Stimulated activated CD8-positive, alpha-beta memory T cell treated with anti-CD3 and anti-CD28 coated beads, Interleukin-2, amount 100 ng/mL, for 1 hour (primary cell): ENCODE results near the gene TAS2R19.
"Not testable (repeated sequence)": the region's sequence is repeated elsewhere in the genome, so short reads cannot be mapped to it uniquely, and the experiment has no call there.

Experiments
- DNase-seq, 2 donors: peaks; one replicate each; pipeline ENCODE4 v3.0.0-alpha.2; 2020; ENCODE audit warnings: low read depth in 2 of 2

Gene TAS2R19

GRCh38 chr12:11022520-11022919 is at the start of gene TAS2R19:
Gene TAS2R19 (minus strand): TSS chr12:11022620. CDS start chr12:11022571, 49 bp downstream.
- DNase-seq = no peak

GRCh38 chr12:11071414-11071813 is 49.0 kb upstream of the TAS2R19 start:
- no peak for DNase-seq

GRCh38 chr12:11070999-11071398 is 48.6 kb upstream of the TAS2R19 start:
- DNase-seq = no peak

GRCh38 chr12:11069854-11070365 is 47.5 kb upstream of the TAS2R19 start:
- DNase-seq = no peak

- no peak for DNase-seq
Measured at GRCh38 chr12:11067514-11067913, 45.1 kb upstream of the TAS2R19 start.

- not testable (repeated sequence) for DNase-seq
Measured at GRCh38 chr12:11062194-11062593, 39.8 kb upstream of the TAS2R19 start, which contains the start of gene TAS2R46. Gene TAS2R46 (minus strand): TSS chr12:11062294. CDS start chr12:11062294, 0 bp downstream.

GRCh38 chr12:11059784-11060183 is 37.4 kb upstream of the TAS2R19 start:
- no peak for DNase-seq

- DNase-seq = no peak
Measured at GRCh38 chr12:11059041-11059440, 36.6 kb upstream of the TAS2R19 start.

- no peak for DNase-seq
Measured at GRCh38 chr12:11055306-11055705, 32.9 kb upstream of the TAS2R19 start.

GRCh38 chr12:11049806-11050531 is 27.5 kb upstream of the TAS2R19 start:
- not testable (repeated sequence) for DNase-seq

GRCh38 chr12:11041366-11041765 is 18.9 kb upstream of the TAS2R19 start:
- not testable (repeated sequence) for DNase-seq

- no peak for DNase-seq
Measured at GRCh38 chr12:11040162-11040561, 17.7 kb upstream of the TAS2R19 start.

GRCh38 chr12:11039171-11039570 is 16.8 kb upstream of the TAS2R19 start:
- no peak for DNase-seq

GRCh38 chr12:11033959-11034358 is 11.5 kb upstream of the TAS2R19 start:
- DNase-seq = not testable (repeated sequence)

GRCh38 chr12:11031307-11031706 is 8.9 kb upstream of the TAS2R19 start, which contains the start of gene TAS2R31:
Gene TAS2R31 (minus strand): TSS chr12:11031407. CDS start chr12:11031335, 72 bp downstream.
- no peak for DNase-seq

GRCh38 chr12:11026118-11026517 is 3.7 kb upstream of the TAS2R19 start:
- no peak for DNase-seq

GRCh38 chr12:11023387-11023786 is 967 bp upstream of the TAS2R19 start:
- DNase-seq = no peak

- DNase-seq = no peak
Measured at GRCh38 chr12:11016937-11017336, 5.5 kb downstream of the TAS2R19 start.

GRCh38 chr12:11015775-11016430 is 6.5 kb downstream of the TAS2R19 start:
- DNase-seq = no peak

- no peak for DNase-seq
Measured at GRCh38 chr12:11014234-11014633, 8.2 kb downstream of the TAS2R19 start.

GRCh38 chr12:11007608-11008007 is 14.8 kb downstream of the TAS2R19 start:
- no peak for DNase-seq

- DNase-seq = no peak
Measured at GRCh38 chr12:10998204-10998603, 24.2 kb downstream of the TAS2R19 start, which contains the start of gene TAS2R20. Gene TAS2R20 (minus strand): TSS chr12:10998304. CDS start chr12:10997875, 429 bp downstream.

GRCh38 chr12:10994307-10994706 is 28.1 kb downstream of the TAS2R19 start:
- no peak for DNase-seq
